HEK293T (cell line): ENCODE measurements around the gene ZSWIM3.

Experiments
- ARNT ChIP-seq: fragments of 450-650 bp; IDR thresholded peaks from 2 replicates; pipeline ENCODE4 v1.6.1; 2017; ENCODE audit warnings: mild to moderate bottlenecking
- BHLHE40 ChIP-seq: fragments of 450-650 bp; IDR thresholded peaks from 2 replicates; pipeline ENCODE4 v1.6.1; 2016; ENCODE audit warnings: mild to moderate bottlenecking, moderate library complexity, borderline replicate concordance
- ELF4 ChIP-seq: fragments of 450-650 bp; IDR thresholded peaks from 2 replicates; pipeline ENCODE4 v1.6.1; 2017; ENCODE audit warnings: antibody characterized with exemption
- FOXA1 ChIP-seq: fragments of 450-650 bp; IDR thresholded peaks from 2 replicates; pipeline ENCODE4 v1.6.1; 2016; ENCODE audit warnings: mild to moderate bottlenecking
- FOXK2 ChIP-seq: fragments of 450-650 bp; IDR thresholded peaks from 2 replicates; pipeline ENCODE4 v1.6.1; 2016; ENCODE audit warnings: mild to moderate bottlenecking
- FOXM1 ChIP-seq: fragments of 450-650 bp; IDR thresholded peaks from 2 replicates; pipeline ENCODE4 v1.6.1; 2017; ENCODE audit warnings: mild to moderate bottlenecking, borderline replicate concordance
- HDGF ChIP-seq: fragments of 450-650 bp; IDR thresholded peaks from 2 replicates; pipeline ENCODE4 v1.6.1; 2017; ENCODE audit warnings: antibody characterized with exemption, borderline replicate concordance
- L3MBTL2 ChIP-seq: fragments of 450-650 bp; conservative IDR thresholded peaks from 2 replicates; pipeline ENCODE4 v1.6.1; 2016; ENCODE audit warnings: mild to moderate bottlenecking
- NFRKB ChIP-seq: fragments of 450-650 bp; IDR thresholded peaks from 2 replicates; pipeline ENCODE4 v1.6.1; 2016; ENCODE audit warnings: mild to moderate bottlenecking, moderate library complexity
- SP1 ChIP-seq: fragments of 450-650 bp; IDR thresholded peaks from 2 replicates; pipeline ENCODE4 v1.6.1; 2017
- SUZ12 ChIP-seq: fragments of 450-650 bp; IDR thresholded peaks from 2 replicates; pipeline ENCODE4 v1.6.1; 2016; ENCODE audit warnings: mild to moderate bottlenecking
- ZNF384 ChIP-seq: fragments of 450-650 bp; IDR thresholded peaks from 2 replicates; pipeline ENCODE4 v1.6.1; 2016

DNA sequence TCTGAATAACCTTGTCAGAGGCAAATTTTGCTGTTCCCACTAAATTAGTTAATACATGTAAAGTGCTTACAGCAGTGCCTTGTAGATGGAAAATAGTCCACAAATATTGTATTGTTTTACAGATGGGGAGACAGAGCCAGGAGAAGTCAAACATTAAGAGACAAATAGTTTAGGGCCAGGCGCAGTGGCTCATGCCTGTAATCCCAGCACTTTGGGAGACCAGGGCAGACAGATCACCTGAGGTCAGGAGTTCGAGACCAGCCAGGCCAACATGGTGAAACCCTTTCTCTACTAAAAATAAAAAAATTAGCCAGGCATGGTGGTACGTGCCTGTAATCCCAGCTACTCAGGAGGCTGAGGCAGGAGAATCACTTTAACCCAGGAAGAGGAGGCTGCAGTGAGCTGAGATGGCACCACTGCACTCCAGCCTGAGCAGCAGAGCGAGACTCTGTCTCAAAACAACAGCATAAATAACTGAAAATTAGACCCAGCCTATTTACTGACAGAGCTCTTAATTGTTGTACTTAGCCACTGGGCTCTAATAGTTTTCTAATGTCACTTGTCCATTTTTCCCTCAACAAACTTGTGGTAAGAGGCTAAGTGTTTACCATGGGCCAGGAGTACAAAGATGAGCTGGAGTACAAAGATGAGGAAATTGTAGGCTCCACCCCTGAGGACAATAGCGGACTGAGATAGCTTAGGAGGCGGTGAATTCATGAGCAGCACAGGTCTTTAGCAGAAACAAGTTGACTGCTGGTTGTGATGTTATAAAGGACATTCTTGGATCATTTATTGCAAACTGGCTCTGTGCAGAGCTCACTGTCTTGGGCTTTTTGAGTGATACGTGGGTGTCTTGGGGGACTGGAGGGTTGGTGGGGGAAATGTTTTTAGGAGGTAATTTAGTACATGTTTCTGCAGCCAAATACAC is 6.4 kb downstream of the ZSWIM3 start:
- TF ChIP-seq FOXK2 (no peak), ZNF384 (no peak), ELF4 (no peak), HDGF (no peak), FOXA1 (no peak), ARNT (no peak), BHLHE40 (no peak), NFRKB (no peak), FOXM1 (no peak), L3MBTL2 (no peak), SUZ12 (no peak), SP1 (no peak)
